HL-60 (cell line): ENCODE data around the gene HNRNPLL.
A peak's percentile ranks its signal among the peaks of the same experiment; 100 is the strongest.

ENCODE experiments used
- DNase-seq, 2 experiments: peaks; one replicate each; pipeline ENCODE4 v3.0.0-alpha.2; 2010 to 2020; ENCODE audit warnings: low read depth in 1 of 2, low spot score in 1 of 2
- H3K27ac ChIP-seq: fragments of 250-450 bp; sonication (Bioruptor Pico); replicated peaks from 2 replicates; pipeline ENCODE4 v1.5.1; 2020; ENCODE audit warnings: mild to moderate bottlenecking, moderate library complexity
- H3K27me3 ChIP-seq: fragments of 250-450 bp; sonication (Bioruptor Pico); 2 replicates; pipeline ENCODE4 v1.5.1; 2021; ENCODE audit warnings: mild to moderate bottlenecking, moderate library complexity; ENCODE audit not compliant: insufficient read depth, poor library complexity, severe bottlenecking
- H3K4me3 ChIP-seq: replicated peaks from 2 replicates; pipeline ENCODE4 v1.5.1; 2011; ENCODE audit warnings: mild to moderate bottlenecking, control low read depth, low read length; ENCODE audit not compliant: insufficient read depth
- CTCF ChIP-seq: IDR thresholded peaks from one replicate; pipeline ENCODE4 v1.5.1; 2011; ENCODE audit warnings: low read length, control low read depth, inconsistent platforms; ENCODE audit not compliant: insufficient read depth
- GABPA ChIP-seq: IDR thresholded peaks from 2 replicates; pipeline ENCODE4 v1.6.1; 2012; ENCODE audit warnings: low read depth
- POLR2AphosphoS5 ChIP-seq: IDR thresholded peaks from 2 replicates; pipeline ENCODE4 v1.6.1; 2012; ENCODE audit warnings: low read depth
- REST ChIP-seq: IDR thresholded peaks from 2 replicates; pipeline ENCODE4 v1.6.1; 2012; ENCODE audit warnings: low read depth; ENCODE audit not compliant: insufficient replicate concordance
- SPI1 ChIP-seq: IDR thresholded peaks from 2 replicates; pipeline ENCODE4 v1.6.1; 2012; ENCODE audit warnings: low read depth, mild to moderate bottlenecking, borderline replicate concordance

HNRNPLL gene

GRCh38 chr2:38532366-38532765 is 70.4 kb downstream of the HNRNPLL start:
- peaks cover 2% of the 10 kb centered on the region for H3K27me3 ChIP-seq
- no peak overlapping the region for H3K27ac ChIP-seq
- no peak for DNase-seq
- TF ChIP-seq CTCF, result no peak
- H3K4me3 ChIP-seq, result no peak overlapping the region

- DNase-seq, result no peak
- Histone ChIP-seq H3K27ac (no peak overlapping the region), H3K27me3 (no peaks in the 10 kb centered on the region), H3K4me3 (no peak overlapping the region)
- no peak for TF ChIP-seq CTCF
- TF ChIP-seq GABPA, result no peak
- no peak for TF ChIP-seq REST
- TF ChIP-seq SPI1, result no peak
- no peak for TF ChIP-seq POLR2AphosphoS5
Measured at GRCh38 chr2:38529208-38529607, 73.5 kb downstream of the HNRNPLL start.

- H3K27me3 ChIP-seq, result no peaks in the 10 kb centered on the region
- TF ChIP-seq GABPA (no peak), CTCF (no peak), POLR2AphosphoS5 (no peak), REST (no peak), SPI1 (no peak)
- no peak overlapping the region for H3K4me3 ChIP-seq
- H3K27ac ChIP-seq, result no peak overlapping the region
- no peak for DNase-seq
Measured at GRCh38 chr2:38528534-38528933, 74.2 kb downstream of the HNRNPLL start.

- no peaks in the 10 kb centered on the region for H3K27me3 ChIP-seq
- TF ChIP-seq CTCF (no peak), REST (no peak), POLR2AphosphoS5 (no peak), SPI1 (no peak), GABPA (no peak)
- H3K4me3 ChIP-seq, result peak overlapping the region; percentile 25
- peak in 1 of 2 experiments; percentile 30 for DNase-seq
- H3K27ac ChIP-seq, result no peak overlapping the region
Measured at GRCh38 chr2:38528008-38528442, 74.7 kb downstream of the HNRNPLL start.
